H1 (cell line): ENCODE data around the gene OR52M1. TPM values are rescaled to one million over a fixed set of nuclear protein-coding genes. Genes with fewer than 3 reads are reported as not detected.

ENCODE experiments used
- CTCF ChIP-seq, 3 experiments: IDR thresholded peaks; 1 replicate in 2 of 3; 2 replicates in 1 of 3; pipeline versions ENCODE4 v1.5.1 to v1.6.1; 2011; ENCODE audit warnings: low read length in 3 of 3, mild to moderate bottlenecking in 3 of 3, inconsistent platforms in 2 of 3, low read depth in 1 of 3, moderate library complexity in 1 of 3; ENCODE audit not compliant: insufficient read depth in 1 of 3; ENCODE audit errors: control extremely low read depth in 1 of 3
- polyA plus RNA-seq, 7 experiments: library from polyadenylated mRNA; depleted of rRNA in 3 of 7; stranded (reverse) in 5 of 7; unstranded in 2 of 7; fragments of >200 nt in 5 of 7; fragments of 200-250 nt in 2 of 7; gene quantifications; 1 replicate in 5 of 7; 2 replicates in 1 of 7; 4 replicates in 1 of 7; pipeline versions ENCODE4 v1.2.1 to v1.2.3, GENCODE V29; 2011 to 2013; ENCODE audit warnings: missing spikeins in 2 of 7, mixed read lengths in 2 of 7
- total RNA-seq: library from RNA; stranded (reverse); fragmentation: NEBNext Ultra II Directional; extraction: Animal tissue kit (Norgen Biotek cat#: 25700); gene quantifications from 2 replicates; pipeline ENCODE4 v1.2.1, GENCODE V29; 2021

The OR52M1 gene
- total and polyA plus RNA-seq, 2 of the 8 experiments (the other 6 are each of a cell fraction or from before 2014, with no cell fraction given), result not detected

GRCh38 chr11:4495487-4495886 is 49.5 kb upstream of the OR52M1 start (continued):
- TF ChIP-seq CTCF (IDR thresholded peaks at IDR 0.05; ENCODE audit: control extremely low read depth in 1 of 3, insufficient read depth in 1 of 3, low read depth in 1 of 3, low read length in 3 of 3), result no peak
